Aorta (tissue), 5 donors: ENCODE results near the gene HS6ST2. TPM values are rescaled to one million over a fixed set of nuclear protein-coding genes. Genes with fewer than 3 reads are reported as not detected.

Source experiments
- ATAC-seq: fragments of 200-7000 bp; cut with Tn5 transposase; one replicate; pipeline ENCODE4 v1.9.1; 2022; ENCODE audit warnings: moderate library complexity; ENCODE audit not compliant: low FRiP score
- DNase-seq, 2 donors: peaks; one replicate each; pipeline ENCODE4 v3.0.0-alpha.2; 2020
- H3K27ac ChIP-seq, 2 donors: one replicate each; pipeline ENCODE4 v1.5.1; 2013; ENCODE audit warnings: low read length in 2 of 2, mild to moderate bottlenecking in 2 of 2, moderate library complexity in 2 of 2, control low read depth in 1 of 2, inconsistent platforms in 1 of 2, low read depth in 1 of 2
- H3K27me3 ChIP-seq, 2 donors: one replicate each; pipeline ENCODE4 v1.6.1; 2013; ENCODE audit warnings: control low read depth in 1 of 2, low read length in 1 of 2, mild to moderate bottlenecking in 1 of 2, moderate library complexity in 1 of 2; ENCODE audit not compliant: insufficient read depth in 2 of 2, control insufficient read depth in 1 of 2
- H3K36me3 ChIP-seq, 2 donors: one replicate each; pipeline ENCODE4 v1.6.1; 2013; ENCODE audit warnings: control low read depth in 1 of 2, low read length in 1 of 2, mild to moderate bottlenecking in 1 of 2; ENCODE audit not compliant: insufficient read depth in 2 of 2, control insufficient read depth in 1 of 2
- H3K4me1 ChIP-seq, 2 donors: one replicate each; pipeline ENCODE4 v1.6.1; 2013; ENCODE audit warnings: low read length in 2 of 2, control low read depth in 1 of 2, mild to moderate bottlenecking in 1 of 2, moderate library complexity in 1 of 2; ENCODE audit not compliant: insufficient read depth in 2 of 2, control insufficient read depth in 1 of 2
- H3K4me3 ChIP-seq, 2 donors: one replicate each; pipeline ENCODE4 v1.5.1; 2013; ENCODE audit warnings: low read length in 2 of 2, control low read depth in 1 of 2, mild to moderate bottlenecking in 1 of 2
- H3K9me3 ChIP-seq: one replicate; pipeline ENCODE4 v1.6.1; 2013; ENCODE audit warnings: mild to moderate bottlenecking, low read length; ENCODE audit not compliant: control insufficient read depth
- WGBS, 2 donors: extraction: QIAGEN DNeasy Blood & Tissue Kit; methylation state at CpG; one replicate each; pipeline ENCODE4 v1.1.7; 2013; 5-methylcytosine and 5-hydroxymethylcytosine counted together
- intact Hi-C, 2 donors: fragments of 100-400 bp; cut with DNase I; formaldehyde crosslinking; loops; one replicate each; pipeline versions ENCODE4 v1.14.2 to v1.15.0; 2022
- polyA plus RNA-seq, 2 donors: library from polyadenylated mRNA; stranded (reverse); fragments of 200-250 nt; gene quantifications; one replicate each; pipeline ENCODE4 v1.2.3, GENCODE V29; 2013
- total RNA-seq, 2 donors: library from RNA; stranded (reverse); fragmentation: NEBNext Ultra II Directional; extraction: Animal tissue kit (Norgen Biotek cat#: 25700); gene quantifications; one replicate each; pipeline ENCODE4 v1.2.1, GENCODE V29; 2021
- donor health status: healthy with polysubstance abuse.
- donor health status: Bipolar disorder and iron deficiency.
- donor health status: DM: no; HTN: no; CAD: no.
- donor health status: DM: no; HTN: no; CAD: no.
- donor health status: DM: yes; HTN: yes; CAD: no.

The HS6ST2 gene
- total and polyA plus RNA-seq, 4 donors = 0.06 to 0.09 TPM; not detected in 2

- no peaks in the 10 kb centered on the region for H3K36me3 ChIP-seq
- H3K4me3 ChIP-seq = no peak overlapping the region
- H3K4me1 ChIP-seq = no peaks in the 10 kb centered on the region
- no peaks in the 10 kb centered on the region for H3K27me3 ChIP-seq
- intact Hi-C loops = no loop called here
- WGBS, 2 donors = 94 to 97% methylated on average over 3 of the region's 3 CpGs
- ATAC-seq (no peak), DNase-seq (no peak)
- no peaks in the 10 kb centered on the region for H3K9me3 ChIP-seq
- H3K27ac ChIP-seq = no peak overlapping the region
Measured at GRCh38 chrX:132664273-132664672, 294.2 kb downstream of the HS6ST2 start.

- ATAC-seq (no peak), DNase-seq (no peak)
- H3K9me3 ChIP-seq = no peaks in the 10 kb centered on the region
- 51 to 54% methylated on average over 2 of the region's 2 CpGs for WGBS, 2 donors
- no peak overlapping the region for H3K4me3 ChIP-seq
- H3K4me1 ChIP-seq = no peaks in the 10 kb centered on the region
- intact Hi-C loops = no loop called here
- H3K27ac ChIP-seq = no peak overlapping the region
- H3K27me3 ChIP-seq = no peaks in the 10 kb centered on the region
- no peaks in the 10 kb centered on the region for H3K36me3 ChIP-seq
Measured at GRCh38 chrX:132662844-132663243, 295.6 kb downstream of the HS6ST2 start.

- Histone ChIP-seq H3K27me3 (no peaks in the 10 kb centered on the region), H3K4me3 (no peak overlapping the region), H3K27ac (no peak overlapping the region), H3K36me3 (no peaks in the 10 kb centered on the region), H3K4me1 (no peaks in the 10 kb centered on the region), H3K9me3 (no peaks in the 10 kb centered on the region)
- 65 to 89% methylated on average over 5 of the region's 5 CpGs for WGBS, 2 donors
- DNase-seq (no peak), ATAC-seq (no peak)
- intact Hi-C loops = no loop called here
Measured at GRCh38 chrX:132657876-132658275, 300.6 kb downstream of the HS6ST2 start.

GRCh38 chrX:132652871-132653270 lies 305.6 kb downstream of the HS6ST2 start:
- 78 to 94% methylated on average over 4 of the region's 4 CpGs for WGBS, 2 donors
- ATAC-seq (no peak), DNase-seq (no peak)
- intact Hi-C loops = no loop called here
- Histone ChIP-seq H3K36me3 (no peaks in the 10 kb centered on the region), H3K27ac (no peak overlapping the region), H3K4me1 (no peaks in the 10 kb centered on the region), H3K4me3 (no peak overlapping the region), H3K9me3 (no peaks in the 10 kb centered on the region), H3K27me3 (no peaks in the 10 kb centered on the region)

- 69 to 76% methylated on average over 2 of the region's 2 CpGs for WGBS, 2 donors
- no peak overlapping the region for H3K27ac ChIP-seq
- DNase-seq = no peak
- no peaks in the 10 kb centered on the region for H3K9me3 ChIP-seq
- ATAC-seq = no peak
- intact Hi-C loops = no loop called here
- H3K4me1 ChIP-seq = no peaks in the 10 kb centered on the region
- H3K4me3 ChIP-seq = no peak overlapping the region
- H3K27me3 ChIP-seq = no peaks in the 10 kb centered on the region
- no peaks in the 10 kb centered on the region for H3K36me3 ChIP-seq
Measured at GRCh38 chrX:132651421-132652086, 306.9 kb downstream of the HS6ST2 start.

GRCh38 chrX:132648895-132649294 lies 309.5 kb downstream of the HS6ST2 start:
- Histone ChIP-seq H3K36me3 (no peaks in the 10 kb centered on the region), H3K27me3 (no peaks in the 10 kb centered on the region), H3K4me3 (no peak overlapping the region), H3K4me1 (no peaks in the 10 kb centered on the region), H3K27ac (no peak overlapping the region), H3K9me3 (no peaks in the 10 kb centered on the region)
- 33 to 43% methylated on average over 3 of the region's 3 CpGs for WGBS, 2 donors
- DNase-seq (no peak), ATAC-seq (no peak)
- intact Hi-C loops = no loop called here

- no peak overlapping the region for H3K27ac ChIP-seq
- no peaks in the 10 kb centered on the region for H3K36me3 ChIP-seq
- H3K4me3 ChIP-seq = no peak overlapping the region
- no peaks in the 10 kb centered on the region for H3K4me1 ChIP-seq
- no peaks in the 10 kb centered on the region for H3K9me3 ChIP-seq
- peaks cover 0 to 2% of the 10 kb centered on the region in 2 donors for H3K27me3 ChIP-seq
- DNase-seq = no peak
- ATAC-seq = no peak
- intact Hi-C loops = no loop called here
Measured at GRCh38 chrX:132639446-132639845, 319.0 kb downstream of the HS6ST2 start.

GRCh38 chrX:132638313-132638712 lies 320.1 kb downstream of the HS6ST2 start:
- Histone ChIP-seq H3K9me3 (no peaks in the 10 kb centered on the region), H3K27me3 (peaks cover 0 to under 1% of the 10 kb centered on the region in 2 donors), H3K36me3 (no peaks in the 10 kb centered on the region), H3K4me1 (no peaks in the 10 kb centered on the region), H3K27ac (no peak overlapping the region), H3K4me3 (no peak overlapping the region)
- WGBS, 2 donors = 7 to 16% methylated on average over 1 of the region's 1 CpG
- intact Hi-C loops = no loop called here
- DNase-seq (no peak), ATAC-seq (no peak)

- no peaks in the 10 kb centered on the region for H3K4me1 ChIP-seq
- DNase-seq (no peak), ATAC-seq (no peak)
- no peaks in the 10 kb centered on the region for H3K36me3 ChIP-seq
- no peak overlapping the region for H3K4me3 ChIP-seq
- intact Hi-C loops = no loop called here
- no peaks in the 10 kb centered on the region for H3K27me3 ChIP-seq
- no peak overlapping the region for H3K27ac ChIP-seq
- H3K9me3 ChIP-seq = no peaks in the 10 kb centered on the region
- 34 to 48% methylated on average over 3 of the region's 3 CpGs for WGBS, 2 donors
Measured at GRCh38 chrX:132636080-132636479, 322.3 kb downstream of the HS6ST2 start.
